ENCODE results near the gene SERPINA12.

The SERPINA12 gene

GRCh38 chr14:94522115-94522724, 13.0 kb upstream of the SERPINA12 start:
- Histone ChIP-seq H2AFZ (ENCODE audit: low read depth) (no peak overlapping the region), H3K4me3 (IDR thresholded peaks at IDR 0.05; ENCODE audit: insufficient read depth, low read depth, low read length) (no peak overlapping the region), H3K27ac (no peak overlapping the region), H4K20me1 (ENCODE audit: insufficient read depth) (no peaks in the 10 kb centered on the region), H3K79me2 (ENCODE audit: insufficient read depth, low read depth) (no peaks in the 10 kb centered on the region), H3K36me3 (ENCODE audit: insufficient read depth) (no peaks in the 10 kb centered on the region), H3K4me1 (ENCODE audit: low read depth, poor library complexity, severe bottlenecking) (no peaks in the 10 kb centered on the region), H3K27me3 (ENCODE audit: insufficient read depth, low read depth) (no peaks in the 10 kb centered on the region), H3K9ac (no peak overlapping the region), H3K4me2 (no peak overlapping the region)
- no peak for TF ChIP-seq CTCF (conservative IDR thresholded peaks at IDR 0.05; ENCODE audit: low read depth, low read length)

GRCh38 chr14:94521375-94522114, 12.3 kb upstream of the SERPINA12 start:
- Histone ChIP-seq H4K20me1 (ENCODE audit: insufficient read depth) (no peaks in the 10 kb centered on the region), H2AFZ (ENCODE audit: low read depth) (no peak overlapping the region), H3K27me3 (ENCODE audit: insufficient read depth, low read depth) (no peaks in the 10 kb centered on the region), H3K27ac (no peak overlapping the region), H3K4me1 (ENCODE audit: low read depth, poor library complexity, severe bottlenecking) (no peaks in the 10 kb centered on the region), H3K79me2 (ENCODE audit: insufficient read depth, low read depth) (no peaks in the 10 kb centered on the region), H3K9ac (no peak overlapping the region), H3K4me2 (no peak overlapping the region), H3K4me3 (IDR thresholded peaks at IDR 0.05; ENCODE audit: insufficient read depth, low read depth, low read length) (no peak overlapping the region), H3K36me3 (ENCODE audit: insufficient read depth) (no peaks in the 10 kb centered on the region)
- TF ChIP-seq CTCF (conservative IDR thresholded peaks at IDR 0.05; ENCODE audit: low read depth, low read length), result no peak

- H3K4me1 ChIP-seq (ENCODE audit: low read depth, poor library complexity, severe bottlenecking), result no peaks in the 10 kb centered on the region
- H3K79me2 ChIP-seq (ENCODE audit: insufficient read depth, low read depth), result no peaks in the 10 kb centered on the region
- H3K4me2 ChIP-seq, result no peak overlapping the region
- H3K27ac ChIP-seq, result no peak overlapping the region
- no peaks in the 10 kb centered on the region for H3K36me3 ChIP-seq (ENCODE audit: insufficient read depth)
- H3K4me3 ChIP-seq (IDR thresholded peaks at IDR 0.05; ENCODE audit: insufficient read depth, low read depth, low read length), result no peak overlapping the region
- H3K9ac ChIP-seq, result no peak overlapping the region
- H3K27me3 ChIP-seq (ENCODE audit: insufficient read depth, low read depth), result no peaks in the 10 kb centered on the region
- TF ChIP-seq CTCF (conservative IDR thresholded peaks at IDR 0.05; ENCODE audit: low read depth, low read length), result no peak
- H4K20me1 ChIP-seq (ENCODE audit: insufficient read depth), result no peaks in the 10 kb centered on the region
- H2AFZ ChIP-seq (ENCODE audit: low read depth), result no peak overlapping the region
These were observed 8.5 kb upstream of the SERPINA12 start for GRCh38 chr14:94517641-94518257.

GRCh38 chr14:94517248-94517640, 8.0 kb upstream of the SERPINA12 start:
- H2AFZ ChIP-seq (ENCODE audit: low read depth), result no peak overlapping the region
- H3K4me3 ChIP-seq (IDR thresholded peaks at IDR 0.05; ENCODE audit: insufficient read depth, low read depth, low read length), result no peak overlapping the region
- H4K20me1 ChIP-seq (ENCODE audit: insufficient read depth), result no peaks in the 10 kb centered on the region
- no peaks in the 10 kb centered on the region for H3K79me2 ChIP-seq (ENCODE audit: insufficient read depth, low read depth)
- H3K4me1 ChIP-seq (ENCODE audit: low read depth, poor library complexity, severe bottlenecking), result no peaks in the 10 kb centered on the region
- H3K9ac ChIP-seq, result no peak overlapping the region
- no peak overlapping the region for H3K4me2 ChIP-seq
- no peaks in the 10 kb centered on the region for H3K27me3 ChIP-seq (ENCODE audit: insufficient read depth, low read depth)
- no peak for TF ChIP-seq CTCF (conservative IDR thresholded peaks at IDR 0.05; ENCODE audit: low read depth, low read length)
- H3K27ac ChIP-seq, result no peak overlapping the region
- no peaks in the 10 kb centered on the region for H3K36me3 ChIP-seq (ENCODE audit: insufficient read depth)

All from KMS-11 (cell line).